GM18867 (cell line): ENCODE data around the gene PUM1.
"Not testable (repeated sequence)": the region's sequence is repeated elsewhere in the genome, so short reads cannot be mapped to it uniquely, and the experiment has no call there.

Source experiments
- ATAC-seq: cut with Tn5 transposase; IDR thresholded peaks from one replicate; pipeline ENCODE4 v1.9.1; 2021; ENCODE audit warnings: mild to moderate bottlenecking, moderate library complexity; ENCODE audit not compliant: unreplicated experiment

Gene PUM1

GRCh38 chr1:30968220-30968971 is 97.1 kb downstream of the PUM1 start:
- no peak for ATAC-seq

- ATAC-seq, result no peak
These were observed 98.7 kb downstream of the PUM1 start for GRCh38 chr1:30966690-30967369.

GRCh38 chr1:30965924-30966599 is 99.5 kb downstream of the PUM1 start:
- no peak for ATAC-seq

- no peak for ATAC-seq
These were observed 100.8 kb downstream of the PUM1 start for GRCh38 chr1:30964706-30965105.

- no peak for ATAC-seq
These were observed 102.7 kb downstream of the PUM1 start for GRCh38 chr1:30962609-30963508.

GRCh38 chr1:30957560-30958222 is 107.8 kb downstream of the PUM1 start:
- ATAC-seq, result no peak

GRCh38 chr1:30955448-30956015 is 110.0 kb downstream of the PUM1 start:
- ATAC-seq, result no peak

- ATAC-seq, result no peak
These were observed 111.8 kb downstream of the PUM1 start for GRCh38 chr1:30953685-30954084.

GRCh38 chr1:30952098-30952497 is 113.4 kb downstream of the PUM1 start:
- ATAC-seq, result no peak

- no peak for ATAC-seq
These were observed 114.8 kb downstream of the PUM1 start for GRCh38 chr1:30950700-30951099.

GRCh38 chr1:30950053-30950452 is 115.5 kb downstream of the PUM1 start:
- no peak for ATAC-seq

- not testable (repeated sequence) for ATAC-seq
These were observed 116.1 kb downstream of the PUM1 start for GRCh38 chr1:30949487-30949838.

GRCh38 chr1:30948813-30949486 is 116.6 kb downstream of the PUM1 start:
- not testable (repeated sequence) for ATAC-seq

GRCh38 chr1:30948278-30948677 is 117.2 kb downstream of the PUM1 start:
- ATAC-seq, result no peak

GRCh38 chr1:30947212-30947611 is 118.3 kb downstream of the PUM1 start:
- no peak for ATAC-seq

GRCh38 chr1:30942326-30942963 is 123.1 kb downstream of the PUM1 start:
- ATAC-seq, result no peak

- no peak for ATAC-seq
These were observed 125.0 kb downstream of the PUM1 start for GRCh38 chr1:30940541-30940940.

GRCh38 chr1:30936541-30937171 is 128.9 kb downstream of the PUM1 start:
- no peak for ATAC-seq

- not testable (repeated sequence) for ATAC-seq
These were observed 129.8 kb downstream of the PUM1 start for GRCh38 chr1:30935758-30936157.
